Peyer's patch (tissue), 4 donors: Measurements from ENCODE around the gene LECT2.

Experiments
- CTCF ChIP-seq, 6 experiments: fragments of 450-650 bp in 4 of 6; fragments of 200-600 bp in 2 of 6; sonication (generic) in 1 of 6; IDR thresholded peaks; one replicate each; pipeline ENCODE4 v1.5.1; 2017 to 2019; ENCODE audit warnings: antibody characterized with exemption in 6 of 6, mild to moderate bottlenecking in 3 of 6, moderate library complexity in 1 of 6
- POLR2A ChIP-seq, 2 donors: fragments of 450-650 bp; IDR thresholded peaks; one replicate each; pipeline ENCODE4 v1.5.1; 2017; ENCODE audit warnings: antibody characterized with exemption in 2 of 2, mild to moderate bottlenecking in 2 of 2, moderate library complexity in 2 of 2

- no peak for TF ChIP-seq CTCF (IDR thresholded peaks at IDR 0.05)
- no peak for TF ChIP-seq POLR2A (IDR thresholded peaks at IDR 0.05)
Observed at GRCh38 chr5:135966165-135966564, 11.4 kb upstream of the LECT2 start.
